ENCODE data around the gene SLIT3.
A peak's percentile ranks its signal among the peaks of the same experiment; 100 is the strongest.

The SLIT3 gene

GRCh38 chr5:169072233-169072632 lies 228.7 kb downstream of the SLIT3 start:
- Mint-ChIP-seq H3K9me3 (no peaks in the 10 kb centered on the region), H3K4me3 (no peak overlapping the region)
- TF ChIP-seq, protein P1, sequence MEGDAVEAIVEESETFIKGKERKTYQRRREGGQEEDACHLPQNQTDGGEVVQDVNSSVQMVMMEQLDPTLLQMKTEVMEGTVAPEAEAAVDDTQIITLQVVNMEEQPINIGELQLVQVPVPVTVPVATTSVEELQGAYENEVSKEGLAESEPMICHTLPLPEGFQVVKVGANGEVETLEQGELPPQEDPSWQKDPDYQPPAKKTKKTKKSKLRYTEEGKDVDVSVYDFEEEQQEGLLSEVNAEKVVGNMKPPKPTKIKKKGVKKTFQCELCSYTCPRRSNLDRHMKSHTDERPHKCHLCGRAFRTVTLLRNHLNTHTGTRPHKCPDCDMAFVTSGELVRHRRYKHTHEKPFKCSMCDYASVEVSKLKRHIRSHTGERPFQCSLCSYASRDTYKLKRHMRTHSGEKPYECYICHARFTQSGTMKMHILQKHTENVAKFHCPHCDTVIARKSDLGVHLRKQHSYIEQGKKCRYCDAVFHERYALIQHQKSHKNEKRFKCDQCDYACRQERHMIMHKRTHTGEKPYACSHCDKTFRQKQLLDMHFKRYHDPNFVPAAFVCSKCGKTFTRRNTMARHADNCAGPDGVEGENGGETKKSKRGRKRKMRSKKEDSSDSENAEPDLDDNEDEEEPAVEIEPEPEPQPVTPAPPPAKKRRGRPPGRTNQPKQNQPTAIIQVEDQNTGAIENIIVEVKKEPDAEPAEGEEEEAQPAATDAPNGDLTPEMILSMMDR (IDR thresholded peaks at IDR 0.05) = no peak

GRCh38 chr5:169070413-169070812 lies 230.5 kb downstream of the SLIT3 start:
- no peak overlapping the region for H3K4me3 Mint-ChIP-seq
- TF ChIP-seq, protein P1 (IDR thresholded peaks at IDR 0.05) = no peak
- DNase-seq = no peak
- H3K36me3 Mint-ChIP-seq (ENCODE audit: low read depth) = peaks cover 11% of the 10 kb centered on the region
- peaks cover 82% of the 10 kb centered on the region for H3K4me1 Mint-ChIP-seq
- H3K27me3 Mint-ChIP-seq (ENCODE audit: low read depth, poor library complexity) = peaks cover 9% of the 10 kb centered on the region
- H3K9me3 Mint-ChIP-seq = no peaks in the 10 kb centered on the region
- peak overlapping the region; percentile 28 for H3K27ac Mint-ChIP-seq

More at GRCh38 chr5:169072233-169072632, 228.7 kb downstream of the SLIT3 start:
- H3K27ac Mint-ChIP-seq = no peak overlapping the region
- H3K36me3 Mint-ChIP-seq (ENCODE audit: low read depth) = peaks cover 11% of the 10 kb centered on the region
- DNase-seq = no peak
- peaks cover 9% of the 10 kb centered on the region for H3K27me3 Mint-ChIP-seq (ENCODE audit: low read depth, poor library complexity)
- peaks cover 76% of the 10 kb centered on the region for H3K4me1 Mint-ChIP-seq

DNA sequence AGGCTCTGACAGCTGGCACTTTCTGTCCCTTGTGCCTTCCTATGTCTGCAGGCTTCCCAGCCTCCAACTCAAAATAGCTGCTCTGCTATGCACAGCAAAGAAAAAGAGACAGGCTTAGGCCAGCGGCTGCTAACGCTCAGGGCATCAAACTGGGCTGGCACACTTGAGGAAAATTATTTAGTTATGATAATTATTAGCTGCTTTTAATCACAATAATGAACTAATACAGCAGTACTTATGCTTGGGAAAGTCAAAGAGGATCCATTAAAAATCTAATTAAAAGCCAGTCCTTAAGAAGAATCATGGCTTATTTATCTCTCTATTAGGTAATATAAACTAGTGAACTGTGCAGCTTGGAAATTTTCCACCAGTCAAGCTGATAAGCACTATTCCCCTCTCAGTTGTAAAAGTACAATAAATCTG lies 233.2 kb downstream of the SLIT3 start:
- no peak for DNase-seq
- Mint-ChIP-seq H3K27ac (peak overlapping the region; percentile 96), H3K27me3 (ENCODE audit: low read depth, poor library complexity) (peaks cover 6% of the 10 kb centered on the region), H3K9me3 (no peaks in the 10 kb centered on the region), H3K36me3 (ENCODE audit: low read depth) (peaks cover 1% of the 10 kb centered on the region), H3K4me3 (no peak overlapping the region), H3K4me1 (peaks cover 97% of the 10 kb centered on the region)
- TF ChIP-seq, protein P1 (IDR thresholded peaks at IDR 0.05) = no peak

- Mint-ChIP-seq H3K9me3 (no peaks in the 10 kb centered on the region), H3K27me3 (ENCODE audit: low read depth, poor library complexity) (peaks cover 5% of the 10 kb centered on the region), H3K36me3 (ENCODE audit: low read depth) (no peaks in the 10 kb centered on the region), H3K4me1 (peaks cover 82% of the 10 kb centered on the region), H3K27ac (no peak overlapping the region), H3K4me3 (no peak overlapping the region)
- TF ChIP-seq, protein P1 (IDR thresholded peaks at IDR 0.05) = no peak
- no peak for DNase-seq
Measured at GRCh38 chr5:169065400-169065799, 235.5 kb downstream of the SLIT3 start.

- Mint-ChIP-seq H3K9me3 (no peaks in the 10 kb centered on the region), H3K27ac (no peak overlapping the region), H3K4me1 (peaks cover 69% of the 10 kb centered on the region), H3K4me3 (no peak overlapping the region), H3K36me3 (ENCODE audit: low read depth) (no peaks in the 10 kb centered on the region), H3K27me3 (ENCODE audit: low read depth, poor library complexity) (peaks cover 9% of the 10 kb centered on the region)
- DNase-seq = no peak
- TF ChIP-seq, protein P1 (IDR thresholded peaks at IDR 0.05) = no peak
Measured at GRCh38 chr5:169064093-169064492, 236.8 kb downstream of the SLIT3 start.

- DNase-seq = no peak
- H3K4me3 Mint-ChIP-seq = peak overlapping the region; percentile 64
- H3K27ac Mint-ChIP-seq = peak overlapping the region; percentile 91
Measured at GRCh38 chr5:169063316-169063953, 237.5 kb downstream of the SLIT3 start.

More at GRCh38 chr5:169063316-169063953, 237.5 kb downstream of the SLIT3 start:
- H3K27me3 Mint-ChIP-seq (ENCODE audit: low read depth, poor library complexity) = peaks cover 13% of the 10 kb centered on the region
- H3K36me3 Mint-ChIP-seq (ENCODE audit: low read depth) = no peaks in the 10 kb centered on the region
- H3K4me1 Mint-ChIP-seq = peaks cover 64% of the 10 kb centered on the region
- TF ChIP-seq, protein P1 (IDR thresholded peaks at IDR 0.05) = no peak
- H3K9me3 Mint-ChIP-seq = no peaks in the 10 kb centered on the region

Data from nephron progenitor cell (in vitro differentiated cells).